ENCODE data around the gene LRCH2.

Gene LRCH2

DNA sequence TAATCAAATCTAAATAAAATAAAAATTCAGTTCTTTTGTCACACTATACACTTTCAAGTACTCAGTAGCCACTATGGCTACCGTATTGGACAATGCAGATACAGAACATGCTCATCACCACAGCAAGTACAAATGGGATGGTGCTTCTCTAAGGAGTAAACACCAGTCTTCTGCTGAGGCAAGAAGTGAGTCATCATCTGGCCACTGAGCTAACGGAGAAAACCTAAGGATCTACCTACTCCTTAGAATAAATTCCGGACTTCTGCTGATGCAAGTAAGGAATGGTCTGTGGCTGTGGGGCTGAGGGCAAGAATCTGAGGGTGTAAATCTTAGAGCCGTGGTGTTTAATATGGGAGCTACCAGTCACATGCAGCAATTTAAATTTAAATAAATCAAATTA is 56.0 kb downstream of the LRCH2 start:
- TF ChIP-seq EZH2phosphoT487 (IDR thresholded peaks at IDR 0.05; ENCODE audit: low read depth), result no peak
- TF ChIP-seq, protein P1, sequence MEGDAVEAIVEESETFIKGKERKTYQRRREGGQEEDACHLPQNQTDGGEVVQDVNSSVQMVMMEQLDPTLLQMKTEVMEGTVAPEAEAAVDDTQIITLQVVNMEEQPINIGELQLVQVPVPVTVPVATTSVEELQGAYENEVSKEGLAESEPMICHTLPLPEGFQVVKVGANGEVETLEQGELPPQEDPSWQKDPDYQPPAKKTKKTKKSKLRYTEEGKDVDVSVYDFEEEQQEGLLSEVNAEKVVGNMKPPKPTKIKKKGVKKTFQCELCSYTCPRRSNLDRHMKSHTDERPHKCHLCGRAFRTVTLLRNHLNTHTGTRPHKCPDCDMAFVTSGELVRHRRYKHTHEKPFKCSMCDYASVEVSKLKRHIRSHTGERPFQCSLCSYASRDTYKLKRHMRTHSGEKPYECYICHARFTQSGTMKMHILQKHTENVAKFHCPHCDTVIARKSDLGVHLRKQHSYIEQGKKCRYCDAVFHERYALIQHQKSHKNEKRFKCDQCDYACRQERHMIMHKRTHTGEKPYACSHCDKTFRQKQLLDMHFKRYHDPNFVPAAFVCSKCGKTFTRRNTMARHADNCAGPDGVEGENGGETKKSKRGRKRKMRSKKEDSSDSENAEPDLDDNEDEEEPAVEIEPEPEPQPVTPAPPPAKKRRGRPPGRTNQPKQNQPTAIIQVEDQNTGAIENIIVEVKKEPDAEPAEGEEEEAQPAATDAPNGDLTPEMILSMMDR (IDR thresholded peaks at IDR 0.05; ENCODE audit: low read depth, low read length), result no peak
- H3K4me2 ChIP-seq (ENCODE audit: low read length), result no peak overlapping the region

DNA sequence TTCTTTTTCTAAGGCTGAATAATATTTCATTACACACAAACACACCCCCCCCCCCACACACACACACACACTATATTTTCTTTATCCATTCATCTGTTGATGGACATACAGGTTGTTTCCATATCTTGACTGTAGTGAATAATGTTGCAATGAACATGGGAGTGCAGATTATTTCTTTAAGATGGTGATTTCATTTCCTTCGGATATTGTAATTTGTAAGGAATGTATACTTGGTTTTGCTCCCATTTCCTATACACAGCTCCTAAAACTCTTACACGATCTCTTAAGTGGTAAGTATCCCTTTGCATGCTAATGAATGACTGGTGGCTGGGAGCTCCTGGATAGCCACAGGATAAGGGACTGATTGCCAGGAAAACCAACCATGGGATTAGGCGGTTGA is 59.3 kb downstream of the LRCH2 start:
- H4K20me1 ChIP-seq (ENCODE audit: insufficient read depth, low read length), result no peaks in the 10 kb centered on the region
- no peak overlapping the region for H2AFZ ChIP-seq (ENCODE audit: low read depth, low read length)
- H3K79me2 ChIP-seq (ENCODE audit: low read length), result no peaks in the 10 kb centered on the region
- H3K27me3 ChIP-seq (ENCODE audit: low read depth, low read length), result no peaks in the 10 kb centered on the region
- no peak overlapping the region for H3K4me2 ChIP-seq (ENCODE audit: low read length)
- no peak overlapping the region for H3K9ac ChIP-seq (ENCODE audit: low read length)
- no peaks in the 10 kb centered on the region for H3K9me3 ChIP-seq (ENCODE audit: insufficient read depth, low read length)
- no peak overlapping the region for H3K4me3 ChIP-seq (ENCODE audit: low read length)
- TF ChIP-seq, protein P1 (IDR thresholded peaks at IDR 0.05; ENCODE audit: low read depth, low read length), result no peak
- TF ChIP-seq EZH2phosphoT487 (IDR thresholded peaks at IDR 0.05; ENCODE audit: low read depth), result no peak
- H3K4me1 ChIP-seq (ENCODE audit: low read length), result no peaks in the 10 kb centered on the region
- no peak overlapping the region for H3K27ac ChIP-seq (ENCODE audit: low read length)
- H3K36me3 ChIP-seq (replicated peaks; ENCODE audit: low read depth, low read length), result no peaks in the 10 kb centered on the region

More for the DNA sequence above, 56.0 kb downstream of the LRCH2 start:
- H2AFZ ChIP-seq (ENCODE audit: low read depth, low read length), result no peak overlapping the region
- H3K27me3 ChIP-seq (ENCODE audit: low read depth, low read length), result no peaks in the 10 kb centered on the region
- no peaks in the 10 kb centered on the region for H3K36me3 ChIP-seq (replicated peaks; ENCODE audit: low read depth, low read length)
- no peaks in the 10 kb centered on the region for H3K9me3 ChIP-seq (ENCODE audit: insufficient read depth, low read length)
- H3K79me2 ChIP-seq (ENCODE audit: low read length), result no peaks in the 10 kb centered on the region
- H3K4me1 ChIP-seq (ENCODE audit: low read length), result no peaks in the 10 kb centered on the region
- no peaks in the 10 kb centered on the region for H4K20me1 ChIP-seq (ENCODE audit: insufficient read depth, low read length)
- no peak overlapping the region for H3K4me3 ChIP-seq (ENCODE audit: low read length)
- no peak overlapping the region for H3K27ac ChIP-seq (ENCODE audit: low read length)
- H3K9ac ChIP-seq (ENCODE audit: low read length), result no peak overlapping the region

DNA sequence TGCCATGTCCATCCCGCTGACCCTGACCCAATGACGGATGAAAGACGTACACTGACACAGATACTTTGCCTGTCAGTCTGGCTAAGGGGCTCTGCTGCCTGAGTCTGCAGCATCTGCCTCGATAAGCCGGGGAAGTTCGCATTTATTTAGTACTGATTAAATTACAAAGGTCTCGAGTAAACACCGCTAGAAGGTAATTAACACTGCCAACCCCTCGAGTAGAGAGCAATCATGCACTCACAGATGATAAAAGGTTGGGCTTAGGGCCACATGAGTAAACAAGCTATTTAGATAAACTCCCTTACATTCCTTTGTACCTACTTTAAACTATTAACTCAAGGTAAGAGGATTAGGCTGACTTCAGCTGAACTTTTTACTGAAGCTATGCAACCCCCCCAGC is 60.7 kb downstream of the LRCH2 start:
- Histone ChIP-seq H3K9me3 (ENCODE audit: insufficient read depth, low read length) (no peaks in the 10 kb centered on the region), H3K27me3 (ENCODE audit: low read depth, low read length) (no peaks in the 10 kb centered on the region), H3K36me3 (replicated peaks; ENCODE audit: low read depth, low read length) (no peaks in the 10 kb centered on the region), H3K4me1 (ENCODE audit: low read length) (no peaks in the 10 kb centered on the region), H3K27ac (ENCODE audit: low read length) (no peak overlapping the region), H3K4me3 (ENCODE audit: low read length) (no peak overlapping the region), H3K4me2 (ENCODE audit: low read length) (no peak overlapping the region), H3K79me2 (ENCODE audit: low read length) (no peaks in the 10 kb centered on the region), H4K20me1 (ENCODE audit: insufficient read depth, low read length) (no peaks in the 10 kb centered on the region), H2AFZ (ENCODE audit: low read depth, low read length) (no peak overlapping the region), H3K9ac (ENCODE audit: low read length) (no peak overlapping the region)
- TF ChIP-seq EZH2phosphoT487 (IDR thresholded peaks at IDR 0.05; ENCODE audit: low read depth), result no peak
- TF ChIP-seq, protein P1 (IDR thresholded peaks at IDR 0.05; ENCODE audit: low read depth, low read length), result no peak

DNA sequence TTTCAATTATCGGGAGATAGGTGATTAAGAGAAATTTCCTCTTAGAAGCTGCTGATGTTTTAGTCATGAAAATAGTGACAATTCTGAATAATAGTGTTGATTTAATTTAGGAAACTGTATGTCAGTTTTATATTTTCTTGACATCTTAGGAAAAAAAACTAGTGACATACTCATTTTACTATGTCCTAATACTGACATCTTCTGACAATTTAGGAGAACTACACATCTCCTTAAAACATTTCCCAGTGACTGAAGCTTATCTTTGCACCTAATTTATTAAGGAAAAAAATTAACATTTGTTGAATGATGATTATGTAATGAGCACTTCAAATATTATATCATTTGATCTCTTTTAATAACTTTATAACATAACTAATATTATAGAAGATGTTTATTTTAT is 86.7 kb downstream of the LRCH2 start:
- H3K4me2 ChIP-seq (ENCODE audit: low read length), result no peak overlapping the region
- no peak overlapping the region for H2AFZ ChIP-seq (ENCODE audit: low read depth, low read length)

More for the DNA sequence above, 86.7 kb downstream of the LRCH2 start:
- H3K27ac ChIP-seq (ENCODE audit: low read length), result no peak overlapping the region
- H3K9me3 ChIP-seq (ENCODE audit: insufficient read depth, low read length), result no peaks in the 10 kb centered on the region
- H3K79me2 ChIP-seq (ENCODE audit: low read length), result no peaks in the 10 kb centered on the region
- H4K20me1 ChIP-seq (ENCODE audit: insufficient read depth, low read length), result no peaks in the 10 kb centered on the region
- H3K9ac ChIP-seq (ENCODE audit: low read length), result no peak overlapping the region
- no peaks in the 10 kb centered on the region for H3K27me3 ChIP-seq (ENCODE audit: low read depth, low read length)
- H3K4me1 ChIP-seq (ENCODE audit: low read length), result no peaks in the 10 kb centered on the region
- H3K36me3 ChIP-seq (replicated peaks; ENCODE audit: low read depth, low read length), result no peaks in the 10 kb centered on the region
- H3K4me3 ChIP-seq (ENCODE audit: low read length), result no peak overlapping the region
- no peak for TF ChIP-seq EZH2phosphoT487 (IDR thresholded peaks at IDR 0.05; ENCODE audit: low read depth)
- TF ChIP-seq, protein P1 (IDR thresholded peaks at IDR 0.05; ENCODE audit: low read depth, low read length), result peak; percentile 49
